ENCODE results near the gene HCN3. TPM values are rescaled to one million over a fixed set of nuclear protein-coding genes. Genes with fewer than 3 reads are reported as not detected.

HCN3 gene
- total RNA-seq, 3 donors from 2014 or later, result 1.3 to 2.3 (median 2.3) TPM

GRCh38 chr1:155255243-155256007, 21.8 kb upstream of the HCN3 start, which contains the start of gene ENTREP3:
TSS of gene ENTREP3 (minus strand) at chr1:155255483. CDS start at chr1:155254877, 606 bp downstream.
- Histone ChIP-seq H3K27me3 (no peaks in the 10 kb centered on the region), H3K4me1 (peaks cover 7 to 10% of the 10 kb centered on the region in 2 donors), H3K36me3 (peaks cover 4% of the 10 kb centered on the region), H3K27ac (peak within 1 kb of the TSS; percentile 96), H3K4me3 (peak within 1 kb of the TSS; percentile 78 to 97 (median 95)), H3K9me3 (no peaks in the 10 kb centered on the region)
- peak; percentile 50 to 80 (median 78) for TF ChIP-seq POLR2AphosphoS5 (IDR thresholded peaks at IDR 0.05)
- TF ChIP-seq CTCF (IDR thresholded peaks at IDR 0.05), result no peak
- peak; percentile 37 for TF ChIP-seq POLR2A (IDR thresholded peaks at IDR 0.05)
- intact Hi-C loops (cut with DNase I; ENCODE audit: low total_unique reads), result no loop called here
- peak; percentile 81 to 87 for DNase-seq (ENCODE audit: low spot score in 2 of 2)

GRCh38 chr1:155256058-155256852, 21.0 kb upstream of the HCN3 start:
- Histone ChIP-seq H3K9me3 (no peaks in the 10 kb centered on the region), H3K27me3 (no peaks in the 10 kb centered on the region), H3K4me3 (peak overlapping the region; percentile 78 to 97 (median 95)), H3K4me1 (peaks cover 8 to 14% of the 10 kb centered on the region in 2 donors), H3K36me3 (peaks cover 4% of the 10 kb centered on the region), H3K27ac (peak overlapping the region; percentile 96)
- no peak for TF ChIP-seq POLR2A (IDR thresholded peaks at IDR 0.05)
- TF ChIP-seq POLR2AphosphoS5 (IDR thresholded peaks at IDR 0.05), result no peak
- no peak for TF ChIP-seq CTCF (IDR thresholded peaks at IDR 0.05)
- intact Hi-C loops (cut with DNase I; ENCODE audit: low total_unique reads), result no loop called here
- no peak for DNase-seq (ENCODE audit: low spot score in 2 of 2)

DNA sequence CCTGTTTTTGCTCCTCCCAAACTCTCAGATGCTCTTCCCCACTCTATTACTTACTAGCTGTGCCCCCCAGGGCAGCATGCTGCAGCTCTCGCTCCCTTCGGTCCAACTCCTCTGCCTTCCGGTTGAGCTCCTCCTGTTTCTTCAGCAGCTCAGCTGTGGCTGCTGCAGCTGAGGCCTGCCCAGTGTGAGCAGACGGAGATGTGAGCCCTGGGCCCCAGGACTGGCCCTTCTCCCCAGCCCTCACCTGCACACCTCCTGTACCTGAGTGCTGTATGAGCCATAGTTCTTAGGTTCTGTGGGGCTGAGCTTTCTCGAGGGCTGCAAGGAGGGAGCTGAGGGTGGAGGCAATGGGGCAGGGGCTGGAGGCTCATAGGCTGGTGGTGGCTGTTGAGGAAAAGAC, 17.0 kb upstream of the HCN3 start:
- Histone ChIP-seq H3K9me3 (no peaks in the 10 kb centered on the region), H3K36me3 (peaks cover 4% of the 10 kb centered on the region), H3K4me1 (peaks cover 5 to 9% of the 10 kb centered on the region in 2 donors), H3K27ac (no peak overlapping the region), H3K4me3 (no peak overlapping the region), H3K27me3 (no peaks in the 10 kb centered on the region)
- DNase-seq (ENCODE audit: low spot score in 2 of 2), result no peak
- intact Hi-C loops (cut with DNase I; ENCODE audit: low total_unique reads), result no loop called here
- no peak for TF ChIP-seq CTCF (IDR thresholded peaks at IDR 0.05)

GRCh38 chr1:155261493-155261851, 15.8 kb upstream of the HCN3 start:
- TF ChIP-seq POLR2AphosphoS5 (IDR thresholded peaks at IDR 0.05) (no peak), POLR2A (IDR thresholded peaks at IDR 0.05) (no peak), CTCF (IDR thresholded peaks at IDR 0.05) (no peak)
- Histone ChIP-seq H3K27me3 (no peaks in the 10 kb centered on the region), H3K4me3 (peak overlapping the region; percentile 52 to 76 (median 76)), H3K9me3 (no peaks in the 10 kb centered on the region), H3K36me3 (peaks cover 11% of the 10 kb centered on the region), H3K4me1 (peaks cover 5 to 9% of the 10 kb centered on the region in 2 donors), H3K27ac (peak overlapping the region; percentile 80 to 88)
- intact Hi-C loops (cut with DNase I; ENCODE audit: low total_unique reads), result no loop called here
- DNase-seq (ENCODE audit: low spot score in 2 of 2), result no peak
